Measurements from ENCODE around the gene RAB40C. TPM values are rescaled to one million over a fixed set of nuclear protein-coding genes. Genes with fewer than 3 reads are reported as not detected.
A peak's percentile ranks its signal among the peaks of the same experiment; 100 is the strongest.

RAB40C gene
- total and polyA plus RNA-seq, 10 of the 15 experiments (the other 5 are each of a cell fraction or from before 2014, with no cell fraction given) = 0.06 to 12.8 (median 4.6) TPM

- no peak for TF ChIP-seq KAT2A (conservative IDR thresholded peaks at IDR 0.05; ENCODE audit: control insufficient read depth, low read depth, low read length)
- no peak for TF ChIP-seq BCL11A (IDR thresholded peaks at IDR 0.05; ENCODE audit: low read depth, low read length)
Observed at GRCh38 chr16:666572-666971, 76.7 kb downstream of the RAB40C start (continued).

GRCh38 chr16:667113-667779 is 77.4 kb downstream of the RAB40C start:
- SMC1A ChIA-PET (ENCODE audit: uncharacterized antibody, unreplicated experiment) = no interaction called here
- TF ChIP-seq HDGF (IDR thresholded peaks at IDR 0.05) = 0 out of 2 replicates have a peak, but pooled peaks have one; percentile 71
- TF ChIP-seq KAT2A (conservative IDR thresholded peaks at IDR 0.05; ENCODE audit: control insufficient read depth, low read depth, low read length) = no peak
- POLR2A ChIA-PET = interaction anchor here (0.7 kb wide), 2 partner anchors 13 to 1802 kb away, joined by 3 to 4 read pairs; partner anchors contain the start of gene STUB1
- no TSS peak for BruUV-seq (replicated peaks)
- H3K4me2 ChIP-seq (ENCODE audit: control insufficient read depth, insufficient read depth) = no peak overlapping the region
- peak overlapping the region; percentile 34; the same call in 1 of the 2 replicates for H3K9ac ChIP-seq (ENCODE audit: control insufficient read depth, insufficient read depth, low read length)
- peaks cover 16% of the 10 kb centered on the region for H3K79me2 ChIP-seq (ENCODE audit: control insufficient read depth, insufficient read depth, low read length)
- H2AFZ ChIP-seq (ENCODE audit: control insufficient read depth, low read depth, low read length) = peak overlapping the region; percentile 84
- RAD21 ChIA-PET (ENCODE audit: unreplicated experiment) = interaction anchor here (1.3 kb wide), 1 partner anchor 23 kb away, joined by 3 read pairs; the partner anchor contains the start of gene WDR24
- DNase-seq (ENCODE audit: low read depth, low spot score) (no peak), FAIRE-seq (no peak), ATAC-seq (no peak)
- H3K4me3 ChIP-seq = no peak overlapping the region
- CTCF ChIA-PET = interaction anchor here (1.5 to 1.8 kb wide), 4 partner anchors 11 to 31 kb away, joined by 4 to 11 read pairs (median 4); partner anchors contain the start of genes METTL26, STUB1 and WDR90
- 68% methylated on average over 22 of the region's 22 CpGs for WGBS (ENCODE audit: insufficient coverage, insufficient replicate concordance, low lambda C conversion rate, missing lambda C conversion rate)
- peaks cover 2% of the 10 kb centered on the region; the same call in 1 of the 2 replicates for H3K4me1 ChIP-seq (ENCODE audit: control insufficient read depth, insufficient read depth, low read length)
- no peaks in the 10 kb centered on the region for H3K27me3 ChIP-seq (replicated peaks in 1 of 2; ENCODE audit: control insufficient read depth in 2 of 2, insufficient read depth in 2 of 2, low read length in 1 of 2)
- peaks cover 0 to 15% of the 10 kb centered on the region in 2 experiments; a peak in 3 of 4 replicates for H3K36me3 ChIP-seq (ENCODE audit: control insufficient read depth in 2 of 2, insufficient read depth in 2 of 2, low read length in 1 of 2)
- no peaks in the 10 kb centered on the region; the same call in 1 of the 2 replicates for H4K20me1 ChIP-seq (ENCODE audit: control insufficient read depth, insufficient read depth)
- no peaks in the 10 kb centered on the region for H3K9me3 ChIP-seq (replicated peaks; ENCODE audit: control insufficient read depth, insufficient read depth, low read length)
- intact Hi-C loops (cut with micrococcal nuclease; ENCODE audit: unreplicated experiment) = loop anchor here (10.0 kb wide), 1 partner anchor 272 kb away; the partner anchor contains the start of gene NME4
- in situ Hi-C loops (cut with MboI) = loop anchor here (10.0 kb wide), 1 partner anchor 272 kb away; the partner anchor contains the start of gene NME4
- no peak overlapping the region for H3K27ac ChIP-seq (ENCODE audit: control insufficient read depth, insufficient read depth)
